ENCODE results near the gene USP19.

The USP19 gene

GRCh38 chr3:49153349-49153912, 32.8 kb upstream of the USP19 start:
- H3K9me3 Mint-ChIP-seq: no peaks in the 10 kb centered on the region
- H3K36me3 Mint-ChIP-seq: no peaks in the 10 kb centered on the region
- ATAC-seq: no peak
- DNase-seq (ENCODE audit: low spot score in 2 of 2): no peak
- no peak overlapping the region for H3K4me3 Mint-ChIP-seq
- H3K27ac Mint-ChIP-seq: no peak overlapping the region
- peaks cover 6% of the 10 kb centered on the region for H3K4me1 Mint-ChIP-seq

DNA sequence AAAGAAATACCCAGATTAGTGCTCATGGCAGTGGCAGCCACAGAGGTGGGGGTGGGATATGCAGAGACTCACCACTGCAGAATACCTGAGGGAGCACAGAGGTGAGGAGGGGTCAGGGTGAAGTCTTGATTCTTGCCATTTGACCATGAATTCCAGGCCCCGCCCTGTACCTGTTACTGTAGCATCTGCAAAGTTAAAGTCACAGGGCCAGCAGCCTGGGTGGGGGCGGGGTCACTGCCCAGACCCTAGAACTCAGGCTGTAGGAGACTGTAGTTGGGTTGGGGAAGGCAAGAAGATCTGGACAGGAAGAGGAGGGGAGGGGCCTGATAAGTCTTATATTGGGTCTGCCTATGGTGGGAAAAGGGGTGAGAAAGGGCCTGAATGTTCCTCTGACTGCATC, 31.0 kb upstream of the USP19 start:
- Mint-ChIP-seq H3K27ac (no peak overlapping the region), H3K9me3 (no peaks in the 10 kb centered on the region), H3K36me3 (no peaks in the 10 kb centered on the region), H3K4me1 (no peaks in the 10 kb centered on the region), H3K4me3 (no peak overlapping the region)
- ATAC-seq (no peak), DNase-seq (ENCODE audit: low spot score in 2 of 2) (no peak)

GRCh38 chr3:49148159-49148558, 27.5 kb upstream of the USP19 start:
- DNase-seq (ENCODE audit: low spot score in 2 of 2) (no peak), ATAC-seq (no peak)
- Mint-ChIP-seq H3K36me3 (no peaks in the 10 kb centered on the region), H3K9me3 (no peaks in the 10 kb centered on the region), H3K27ac (no peak overlapping the region), H3K4me3 (no peak overlapping the region), H3K4me1 (no peaks in the 10 kb centered on the region)

DNA sequence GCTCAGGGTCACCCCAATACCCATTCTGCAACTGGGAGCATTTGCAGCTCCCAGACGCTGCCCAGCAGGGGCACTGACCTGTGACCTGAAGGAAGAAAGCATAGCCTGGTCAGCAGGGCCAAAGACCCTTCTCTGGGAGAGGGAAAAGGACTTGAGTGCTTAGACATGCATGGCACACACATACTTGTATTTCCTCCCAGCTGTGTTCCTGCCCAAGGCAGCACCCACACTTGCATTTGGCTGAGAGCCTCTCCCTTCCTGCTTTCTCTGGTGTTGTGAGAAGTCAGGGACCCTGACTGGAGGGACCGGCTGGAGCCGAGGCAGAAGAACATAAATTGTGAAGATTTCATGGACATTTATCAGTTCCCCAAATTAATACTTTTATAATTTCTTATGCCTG, 19.5 kb upstream of the USP19 start:
- Mint-ChIP-seq H3K27ac (no peak overlapping the region), H3K9me3 (peaks cover 3% of the 10 kb centered on the region), H3K36me3 (no peaks in the 10 kb centered on the region), H3K4me3 (no peak overlapping the region), H3K4me1 (no peaks in the 10 kb centered on the region)
- no peak for ATAC-seq
- DNase-seq (ENCODE audit: low spot score in 2 of 2): no peak

DNA sequence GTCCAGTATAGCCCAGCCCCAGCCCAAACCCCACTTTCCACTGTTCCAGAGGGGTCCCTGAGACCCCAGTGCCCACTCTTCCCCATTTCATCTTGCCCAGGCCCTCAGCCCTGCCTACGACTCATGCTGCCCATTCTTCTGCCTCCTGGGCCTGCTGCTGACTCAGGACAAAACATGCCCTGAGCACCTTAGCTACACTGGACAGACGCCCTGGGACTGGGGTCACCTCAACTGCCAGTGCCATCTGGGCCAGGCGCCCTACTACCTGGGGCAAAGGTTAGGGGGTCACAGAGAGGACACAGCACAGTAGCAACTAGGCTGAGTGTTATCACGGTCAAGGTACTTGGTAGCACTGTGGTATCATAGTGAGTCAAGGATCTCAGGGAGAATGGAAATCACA, 14.9 kb upstream of the USP19 start:
- H3K27ac Mint-ChIP-seq: no peak overlapping the region

GRCh38 chr3:49134471-49135265, 14.0 kb upstream of the USP19 start:
- no peaks in the 10 kb centered on the region for H3K9me3 Mint-ChIP-seq
- H3K36me3 Mint-ChIP-seq: no peaks in the 10 kb centered on the region
- H3K4me3 Mint-ChIP-seq: no peak overlapping the region
- ATAC-seq: no peak
- H3K4me1 Mint-ChIP-seq: peaks cover 6% of the 10 kb centered on the region
- H3K27ac Mint-ChIP-seq: no peak overlapping the region
- DNase-seq (ENCODE audit: low spot score in 2 of 2): no peak

More for the DNA sequence above, 14.9 kb upstream of the USP19 start:
- Mint-ChIP-seq H3K4me3 (no peak overlapping the region), H3K4me1 (peaks cover 6% of the 10 kb centered on the region), H3K36me3 (no peaks in the 10 kb centered on the region), H3K9me3 (no peaks in the 10 kb centered on the region)
- ATAC-seq (no peak), DNase-seq (ENCODE audit: low spot score in 2 of 2) (no peak)

DNA sequence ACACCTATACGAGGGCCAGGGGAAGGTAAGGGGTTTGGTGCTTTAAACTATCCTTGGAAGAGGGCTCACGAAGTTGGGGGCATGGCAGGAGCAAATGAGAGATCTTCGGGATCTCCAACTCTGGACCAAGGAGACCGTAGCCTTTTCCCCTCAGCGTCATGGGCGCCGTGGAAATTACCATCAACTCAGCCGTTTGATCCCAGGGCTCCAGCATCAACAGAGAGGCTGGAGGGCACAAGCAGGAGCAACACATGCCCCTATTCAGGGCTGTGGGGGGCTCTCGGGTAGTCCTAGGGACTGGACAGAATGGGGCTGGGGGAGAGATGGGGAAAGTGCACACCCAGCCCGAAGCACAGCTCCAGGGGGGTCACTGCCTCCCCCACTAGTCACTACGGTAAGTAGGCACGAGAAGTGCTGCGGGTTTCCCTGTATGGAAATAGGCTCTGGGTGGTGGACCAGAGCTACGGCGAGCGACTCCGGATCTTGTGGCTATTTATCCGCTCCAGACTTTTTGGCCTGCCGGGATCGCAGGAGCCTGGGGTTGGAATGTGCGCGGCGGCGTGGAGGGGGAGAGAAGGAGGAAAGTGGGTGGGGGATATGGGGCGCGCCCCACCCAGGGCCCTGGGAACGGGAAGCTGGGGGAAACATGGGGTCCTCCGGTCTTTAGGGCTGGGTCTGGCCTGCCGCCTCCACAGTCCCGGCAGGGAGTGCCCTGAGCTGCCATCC, 12.8 kb upstream of the USP19 start:
- DNase-seq (ENCODE audit: low spot score in 2 of 2): no peak
- Mint-ChIP-seq H3K9me3 (no peaks in the 10 kb centered on the region), H3K27ac (no peak overlapping the region)

GRCh38 chr3:49132437-49133225, 12.0 kb upstream of the USP19 start, which contains the start of gene LAMB2:
LAMB2 (minus strand) TSS chr3:49133050; CDS start chr3:49132867, 183 bp downstream.
- Mint-ChIP-seq H3K36me3 (no peaks in the 10 kb centered on the region), H3K4me1 (peaks cover 6% of the 10 kb centered on the region), H3K27ac (no peak within 1 kb of the TSS), H3K9me3 (no peaks in the 10 kb centered on the region), H3K4me3 (no peak within 1 kb of the TSS)
- no peak for ATAC-seq
- DNase-seq (ENCODE audit: low spot score in 2 of 2): no peak

More for the DNA sequence above, 12.8 kb upstream of the USP19 start:
- H3K4me3 Mint-ChIP-seq: no peak overlapping the region
- no peaks in the 10 kb centered on the region for H3K36me3 Mint-ChIP-seq
- no peak for ATAC-seq
- H3K4me1 Mint-ChIP-seq: peaks cover 6% of the 10 kb centered on the region

DNA sequence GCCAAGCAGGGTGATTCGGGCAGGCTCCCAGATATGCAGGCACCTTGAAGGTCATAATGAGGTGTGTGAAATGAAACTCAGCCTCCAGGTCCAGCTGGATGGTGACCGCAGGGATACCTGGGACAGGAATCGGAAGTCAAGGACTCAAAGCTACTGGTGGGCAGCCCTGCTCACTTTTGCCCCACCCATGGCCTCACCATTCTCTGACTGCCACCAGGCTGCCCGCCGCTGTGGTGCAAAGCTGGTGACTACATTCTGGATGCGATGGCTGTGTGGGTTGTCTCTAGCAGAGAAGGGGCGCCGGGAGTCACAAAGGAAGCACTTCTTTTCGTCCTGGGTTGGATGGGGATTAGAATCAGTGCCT, 11.4 kb upstream of the USP19 start:
- no peak overlapping the region for H3K27ac Mint-ChIP-seq
- H3K4me1 Mint-ChIP-seq: peaks cover 6% of the 10 kb centered on the region
- no peaks in the 10 kb centered on the region for H3K9me3 Mint-ChIP-seq
- H3K4me3 Mint-ChIP-seq: no peak overlapping the region
- ATAC-seq (no peak), DNase-seq (ENCODE audit: low spot score in 2 of 2) (no peak)
- H3K36me3 Mint-ChIP-seq: no peaks in the 10 kb centered on the region

- no peak overlapping the region for H3K4me3 Mint-ChIP-seq
- H3K36me3 Mint-ChIP-seq: no peaks in the 10 kb centered on the region
- H3K4me1 Mint-ChIP-seq: peaks cover 6% of the 10 kb centered on the region
- DNase-seq (ENCODE audit: low spot score in 2 of 2): no peak
- no peaks in the 10 kb centered on the region for H3K9me3 Mint-ChIP-seq
- H3K27ac Mint-ChIP-seq: no peak overlapping the region
- ATAC-seq: no peak
Measured at GRCh38 chr3:49131576-49131975, 11.0 kb upstream of the USP19 start.

DNA sequence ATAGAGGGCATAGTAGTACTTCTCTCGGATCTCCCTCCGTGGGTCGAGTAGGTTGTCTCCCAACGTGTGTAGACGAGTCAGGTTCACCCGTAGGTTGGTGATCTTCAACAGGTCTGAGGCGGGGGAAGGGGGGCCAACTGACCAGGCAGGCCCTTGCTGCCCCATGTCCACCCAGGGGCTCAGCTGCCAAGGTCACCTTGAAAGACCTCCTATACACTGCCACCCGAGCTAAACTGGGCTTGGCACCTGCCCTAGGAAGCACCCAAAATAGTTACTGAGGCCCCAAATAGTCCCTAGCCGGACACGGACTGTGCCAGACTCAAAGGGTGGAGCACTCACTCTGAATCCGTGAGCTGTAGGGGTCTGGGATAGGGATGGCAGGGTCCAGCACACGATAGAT, 10.4 kb upstream of the USP19 start:
- no peak overlapping the region for H3K4me3 Mint-ChIP-seq
- H3K9me3 Mint-ChIP-seq: no peaks in the 10 kb centered on the region
- peaks cover 6% of the 10 kb centered on the region for H3K4me1 Mint-ChIP-seq
- no peak overlapping the region for H3K27ac Mint-ChIP-seq
- no peak for DNase-seq (ENCODE audit: low spot score in 2 of 2)
- H3K36me3 Mint-ChIP-seq: no peaks in the 10 kb centered on the region
- ATAC-seq: no peak

DNA sequence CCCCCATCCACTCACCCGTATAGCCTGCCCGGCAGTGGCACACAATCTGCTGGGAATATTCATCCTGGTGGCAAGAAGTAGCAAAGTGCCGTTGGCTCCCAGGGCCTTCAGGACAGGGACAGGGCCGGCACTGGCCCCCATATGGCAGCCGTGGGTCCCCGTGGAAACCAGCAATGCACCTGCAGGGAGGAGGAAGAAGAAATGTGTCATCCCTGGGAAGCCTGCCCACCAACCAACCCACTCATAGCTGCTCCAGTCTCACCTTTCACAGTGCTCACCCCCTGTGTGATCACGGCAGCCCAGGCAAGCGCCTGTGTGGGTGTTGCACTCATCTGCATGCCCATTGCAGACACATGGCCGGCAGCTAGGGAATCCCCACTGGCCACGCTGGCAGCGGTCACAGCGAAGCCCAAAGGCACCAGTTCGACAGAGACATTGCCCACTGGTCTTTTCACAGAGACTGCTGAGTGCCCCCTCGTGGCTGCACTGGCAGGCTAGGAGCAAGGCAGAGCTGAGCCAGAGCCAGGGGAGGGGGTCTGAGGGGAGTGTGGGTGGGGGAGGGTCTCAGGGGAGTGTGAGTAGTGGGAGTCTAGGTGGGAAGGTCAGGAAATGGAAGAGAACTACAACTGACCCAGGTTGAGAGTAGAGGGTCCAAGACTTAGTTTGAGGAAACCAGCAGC, 4.5 kb upstream of the USP19 start:
- no peaks in the 10 kb centered on the region for H3K36me3 Mint-ChIP-seq
- ATAC-seq (no peak), DNase-seq (ENCODE audit: low spot score in 2 of 2) (no peak)
- no peak overlapping the region for H3K27ac Mint-ChIP-seq
- H3K4me3 Mint-ChIP-seq: no peak overlapping the region
- peaks cover 12% of the 10 kb centered on the region for H3K4me1 Mint-ChIP-seq
- H3K9me3 Mint-ChIP-seq: no peaks in the 10 kb centered on the region

DNA sequence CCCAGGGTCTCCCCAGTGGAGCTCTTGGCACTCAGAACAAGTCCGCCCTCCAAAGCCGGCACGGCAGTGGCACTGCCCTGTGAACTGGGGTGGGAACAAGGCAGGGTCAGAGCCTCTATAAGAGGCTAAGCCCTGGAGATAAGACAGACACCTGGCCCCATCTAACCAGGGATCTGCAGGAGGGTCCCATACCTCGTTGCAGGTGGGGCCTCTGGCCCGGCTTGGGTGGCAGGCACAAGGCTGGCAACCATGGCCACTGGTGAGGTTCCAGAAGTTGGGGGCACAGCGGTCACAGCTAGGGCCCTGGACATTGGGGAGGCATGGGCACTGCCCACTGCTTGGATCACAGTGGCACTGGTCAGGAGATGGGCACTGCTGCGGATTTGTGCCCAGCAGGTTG, 3.6 kb upstream of the USP19 start:
- H3K27ac Mint-ChIP-seq: no peak overlapping the region
- no peaks in the 10 kb centered on the region for H3K9me3 Mint-ChIP-seq
- no peak for ATAC-seq
- H3K36me3 Mint-ChIP-seq: peaks cover 3% of the 10 kb centered on the region
- H3K4me1 Mint-ChIP-seq: peaks cover 19% of the 10 kb centered on the region
- H3K4me3 Mint-ChIP-seq: no peak overlapping the region
- no peak for DNase-seq (ENCODE audit: low spot score in 2 of 2)

GRCh38 chr3:49123687-49124086, 3.1 kb upstream of the USP19 start:
- Mint-ChIP-seq H3K36me3 (peaks cover 8% of the 10 kb centered on the region), H3K9me3 (no peaks in the 10 kb centered on the region), H3K4me1 (peaks cover 25% of the 10 kb centered on the region), H3K4me3 (no peak overlapping the region), H3K27ac (no peak overlapping the region)
- DNase-seq (ENCODE audit: low spot score in 2 of 2): no peak
- ATAC-seq: no peak

Measured in stimulated activated effector memory CD8-positive, alpha-beta T cell treated with anti-CD3 and anti-CD28 coated beads, Interleukin-12 subunit alpha, Interleukin-12 subunit beta, amount 100 ng/mL, for 72 hours (primary cell).